ENCODE measurements around the gene RNF144A. TPM values are rescaled to one million over a fixed set of nuclear protein-coding genes. Genes with fewer than 3 reads are reported as not detected.
A peak's percentile ranks its signal among the peaks of the same experiment; 100 is the strongest.

Gene RNF144A
- total RNA-seq, 2 donors from 2014 or later, result 17.2 to 66.1 TPM

DNA sequence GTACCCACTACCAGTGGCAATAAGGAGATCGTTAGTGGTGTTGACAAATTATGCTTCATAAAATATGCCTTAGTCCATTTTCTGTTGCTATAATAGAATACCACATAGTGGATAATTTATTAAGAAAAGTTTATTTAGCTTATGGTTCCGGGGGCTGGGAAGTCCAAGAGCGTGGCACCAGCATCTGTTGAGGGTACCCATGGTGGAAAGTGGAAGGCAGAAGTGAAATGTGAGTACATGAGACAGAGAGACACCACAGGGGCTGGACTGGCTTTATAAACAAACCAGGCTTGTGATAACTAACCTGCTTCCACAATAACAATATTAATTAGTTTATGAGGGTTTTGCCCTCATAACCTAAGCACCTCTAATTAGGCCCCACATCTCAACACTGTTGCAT is 146.6 kb downstream of the RNF144A start:
- DNase-seq (ENCODE audit: low spot score) (no peak), ATAC-seq (no peak)
- peaks cover 12% of the 10 kb centered on the region for H3K36me3 Mint-ChIP-seq
- peaks cover 0 to 9% of the 10 kb centered on the region in 2 donors for H3K4me1 Mint-ChIP-seq (ENCODE audit: low read depth in 2 of 2)
- no peak overlapping the region for H3K4me3 Mint-ChIP-seq
- no peaks in the 10 kb centered on the region for H3K27me3 Mint-ChIP-seq
- H3K27ac Mint-ChIP-seq, result no peak overlapping the region
- peaks cover 7% of the 10 kb centered on the region for H3K9me3 Mint-ChIP-seq

DNA sequence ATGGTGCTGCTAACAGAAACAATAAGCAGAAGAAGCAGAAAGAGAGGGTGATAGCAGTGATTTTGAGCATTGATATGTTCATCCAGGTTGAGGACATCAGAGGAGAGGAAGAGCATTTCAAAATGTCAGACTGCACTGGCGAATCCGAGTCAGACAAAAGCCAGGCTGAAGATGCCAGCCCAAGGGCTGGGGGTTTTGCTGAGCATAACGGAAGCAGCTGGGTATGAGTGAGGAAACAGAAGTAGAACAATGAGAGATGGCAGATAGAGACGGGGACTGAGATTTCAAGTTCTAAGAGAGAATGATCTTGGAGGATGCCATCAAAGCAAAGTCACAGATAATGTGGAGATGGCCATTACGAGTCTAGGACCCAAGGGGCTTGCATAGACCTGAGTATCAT is 151.2 kb downstream of the RNF144A start:
- H3K4me3 Mint-ChIP-seq, result no peak overlapping the region
- peaks cover 2% of the 10 kb centered on the region for H3K36me3 Mint-ChIP-seq
- no peaks in the 10 kb centered on the region for H3K4me1 Mint-ChIP-seq (ENCODE audit: low read depth in 2 of 2)
- H3K9me3 Mint-ChIP-seq, result peaks cover 1% of the 10 kb centered on the region
- DNase-seq (ENCODE audit: low spot score), result no peak
- no peaks in the 10 kb centered on the region for H3K27me3 Mint-ChIP-seq
- H3K27ac Mint-ChIP-seq, result no peak overlapping the region
- ATAC-seq, result no peak

DNA sequence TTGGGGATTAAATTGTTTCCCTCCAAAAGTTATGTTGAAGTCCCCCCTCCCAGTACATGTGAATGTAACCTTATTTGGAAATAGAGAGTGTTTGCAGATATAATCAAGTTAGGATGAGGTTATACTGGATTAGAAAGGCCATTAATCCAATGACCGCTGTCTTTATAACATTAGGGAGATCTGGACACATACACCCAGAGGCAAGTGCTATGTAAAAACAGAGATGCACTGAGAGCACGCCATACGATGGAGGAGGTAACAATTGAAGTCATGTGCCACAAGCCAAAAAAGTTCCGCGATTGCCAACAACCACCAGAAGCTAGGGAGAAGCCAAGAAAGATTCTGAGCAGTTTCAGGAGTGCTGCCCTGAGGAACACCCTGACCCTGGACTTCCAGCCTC is 153.3 kb downstream of the RNF144A start:
- H3K4me1 Mint-ChIP-seq (ENCODE audit: low read depth in 2 of 2), result no peaks in the 10 kb centered on the region

DNA sequence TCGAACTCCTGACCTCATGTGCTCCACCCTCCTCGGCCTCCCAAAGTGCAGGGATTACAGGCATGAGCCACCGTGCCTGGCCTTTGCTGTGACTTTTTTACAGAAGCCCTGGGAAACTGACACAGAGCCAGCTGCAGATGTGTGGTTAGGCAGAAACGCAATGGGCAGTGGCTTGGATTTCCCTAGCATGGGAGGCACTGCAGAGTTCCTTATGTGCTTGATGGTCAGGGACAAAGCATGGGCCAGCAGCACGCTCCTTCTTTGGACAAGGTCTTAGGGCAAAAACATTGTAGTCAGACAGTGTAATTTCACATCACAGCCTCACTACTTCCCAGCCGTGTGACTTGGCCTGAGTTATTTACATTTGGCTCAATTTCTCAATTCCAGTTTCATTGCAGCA is 153.9 kb downstream of the RNF144A start:
- H3K27ac Mint-ChIP-seq, result no peak overlapping the region
- ATAC-seq (no peak), DNase-seq (ENCODE audit: low spot score) (no peak)
- no peaks in the 10 kb centered on the region for H3K27me3 Mint-ChIP-seq
- no peaks in the 10 kb centered on the region for H3K4me1 Mint-ChIP-seq (ENCODE audit: low read depth in 2 of 2)
- H3K4me3 Mint-ChIP-seq, result no peak overlapping the region
- H3K9me3 Mint-ChIP-seq, result no peaks in the 10 kb centered on the region
- H3K36me3 Mint-ChIP-seq, result no peaks in the 10 kb centered on the region

More for the DNA sequence above, 153.3 kb downstream of the RNF144A start:
- no peak overlapping the region for H3K27ac Mint-ChIP-seq
- no peaks in the 10 kb centered on the region for H3K27me3 Mint-ChIP-seq
- H3K4me3 Mint-ChIP-seq, result no peak overlapping the region
- DNase-seq (ENCODE audit: low spot score), result no peak
- no peak for ATAC-seq
- no peaks in the 10 kb centered on the region for H3K9me3 Mint-ChIP-seq
- no peaks in the 10 kb centered on the region for H3K36me3 Mint-ChIP-seq

DNA sequence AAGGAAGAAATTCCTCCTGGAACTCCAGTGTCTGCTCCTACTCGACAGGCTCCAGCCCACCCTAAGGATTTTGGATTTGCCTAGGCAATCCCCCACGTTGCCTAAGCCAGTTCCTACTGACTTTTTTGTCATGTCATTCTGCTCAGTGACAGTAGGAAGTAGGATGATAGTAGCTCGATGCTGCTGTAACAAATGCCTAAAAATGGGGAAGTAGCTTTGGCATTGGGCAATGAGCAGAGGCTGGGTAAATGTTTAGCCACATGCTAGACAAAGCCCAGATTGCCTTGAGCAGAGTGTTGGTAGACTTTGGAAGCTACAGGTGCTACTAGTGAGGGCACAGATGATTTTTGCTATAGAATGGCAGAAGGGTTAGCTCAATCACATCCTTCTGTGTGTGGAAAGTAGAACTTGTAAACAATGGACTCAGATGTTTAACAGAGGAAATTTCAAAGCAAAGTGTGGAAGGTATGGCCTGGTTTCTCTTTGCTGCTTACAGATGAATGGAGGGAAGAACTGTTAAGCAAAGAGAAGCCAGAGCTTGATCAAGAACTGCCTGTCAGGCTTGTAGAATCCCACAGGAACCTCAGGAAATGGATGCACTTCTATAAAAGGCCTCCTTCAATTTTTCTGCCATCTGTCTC is 154.8 kb downstream of the RNF144A start:
- Mint-ChIP-seq H3K4me1 (ENCODE audit: low read depth in 2 of 2) (no peaks in the 10 kb centered on the region), H3K9me3 (no peaks in the 10 kb centered on the region), H3K4me3 (no peak overlapping the region), H3K36me3 (no peaks in the 10 kb centered on the region), H3K27me3 (no peaks in the 10 kb centered on the region), H3K27ac (no peak overlapping the region)
- DNase-seq (ENCODE audit: low spot score), result no peak
- ATAC-seq, result no peak

DNA sequence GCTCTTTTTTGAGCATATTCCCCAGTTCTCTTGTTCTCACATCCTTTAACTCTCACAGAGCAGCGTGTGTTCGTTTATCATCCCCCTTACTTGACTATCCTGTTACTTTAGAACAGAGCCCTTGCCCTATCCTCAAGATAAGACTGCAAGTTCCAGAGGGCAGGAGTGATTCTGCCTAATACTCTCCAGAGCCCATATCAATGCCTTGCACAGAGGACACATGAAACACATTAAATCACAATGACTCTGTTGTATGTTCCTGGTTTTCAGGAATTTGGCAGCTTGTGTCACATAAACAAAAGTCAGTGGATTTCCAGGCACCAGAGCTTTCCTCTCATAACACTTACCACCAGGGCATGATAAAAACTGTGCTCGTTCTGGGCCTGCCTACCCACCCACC is 156.7 kb downstream of the RNF144A start:
- H3K4me1 Mint-ChIP-seq (ENCODE audit: low read depth in 2 of 2), result no peaks in the 10 kb centered on the region
- no peaks in the 10 kb centered on the region for H3K27me3 Mint-ChIP-seq
- no peaks in the 10 kb centered on the region for H3K36me3 Mint-ChIP-seq
- no peak overlapping the region for H3K27ac Mint-ChIP-seq
- ATAC-seq (no peak), DNase-seq (ENCODE audit: low spot score) (no peak)
- no peak overlapping the region for H3K4me3 Mint-ChIP-seq
- H3K9me3 Mint-ChIP-seq, result no peaks in the 10 kb centered on the region

DNA sequence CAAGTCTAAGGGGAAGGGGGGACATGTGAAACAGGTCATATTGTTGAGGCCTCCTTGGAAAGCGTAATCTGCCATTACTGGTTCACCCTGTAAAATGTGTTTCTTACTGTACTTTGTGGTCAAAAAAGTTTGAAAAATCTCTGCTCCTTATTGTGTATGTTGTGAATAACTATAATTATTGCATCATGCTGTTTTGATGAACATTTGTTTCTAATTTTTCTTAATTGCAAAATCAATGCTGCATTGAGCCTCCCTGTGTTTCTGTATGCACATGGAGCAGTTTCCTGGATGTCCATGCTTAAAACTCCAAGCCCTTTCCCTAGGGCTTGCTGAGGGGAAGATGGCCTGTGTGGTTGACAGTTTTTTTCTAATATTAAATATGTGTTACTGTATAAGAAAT is 158.6 kb downstream of the RNF144A start:
- no peaks in the 10 kb centered on the region for H3K36me3 Mint-ChIP-seq
- no peak for DNase-seq (ENCODE audit: low spot score)
- no peaks in the 10 kb centered on the region for H3K27me3 Mint-ChIP-seq
- ATAC-seq, result no peak
- H3K4me1 Mint-ChIP-seq (ENCODE audit: low read depth in 2 of 2), result no peaks in the 10 kb centered on the region
- no peaks in the 10 kb centered on the region for H3K9me3 Mint-ChIP-seq
- no peak overlapping the region for H3K27ac Mint-ChIP-seq
- H3K4me3 Mint-ChIP-seq, result no peak overlapping the region

DNA sequence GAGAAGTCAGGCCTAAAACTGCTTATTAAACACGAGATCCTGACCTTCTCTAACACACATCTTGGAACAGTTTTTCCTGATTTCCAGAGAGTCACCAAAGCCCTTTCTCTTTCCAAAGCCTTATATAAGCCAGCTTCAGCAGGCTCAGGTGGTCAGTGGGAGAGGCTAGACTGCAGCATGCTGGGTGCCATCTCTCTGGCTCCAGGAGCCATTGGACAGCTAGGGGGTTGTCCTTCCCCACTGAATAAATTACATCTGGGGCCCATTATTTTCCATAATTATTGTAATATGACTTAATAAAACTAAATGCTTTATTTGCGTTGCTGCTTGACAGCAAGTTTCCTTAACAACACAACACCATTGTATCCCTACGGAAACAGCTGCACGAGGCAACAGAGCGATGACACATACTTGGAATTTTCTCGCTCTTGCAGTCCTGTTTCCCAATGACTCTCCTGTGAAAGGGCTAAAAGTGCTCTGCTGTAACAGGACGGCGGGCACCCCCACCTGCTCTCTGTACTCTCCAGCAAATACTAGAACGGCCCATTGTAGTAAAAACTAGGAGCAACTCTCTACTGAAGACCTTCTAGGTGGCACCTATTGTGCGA is 160.6 kb downstream of the RNF144A start:
- H3K36me3 Mint-ChIP-seq, result no peaks in the 10 kb centered on the region
- H3K27me3 Mint-ChIP-seq, result no peaks in the 10 kb centered on the region
- H3K4me1 Mint-ChIP-seq (ENCODE audit: low read depth in 2 of 2), result no peaks in the 10 kb centered on the region
- no peak for DNase-seq (ENCODE audit: low spot score)
- no peak overlapping the region for H3K27ac Mint-ChIP-seq
- ATAC-seq, result no peak
- H3K9me3 Mint-ChIP-seq, result no peaks in the 10 kb centered on the region
- H3K4me3 Mint-ChIP-seq, result no peak overlapping the region

DNA sequence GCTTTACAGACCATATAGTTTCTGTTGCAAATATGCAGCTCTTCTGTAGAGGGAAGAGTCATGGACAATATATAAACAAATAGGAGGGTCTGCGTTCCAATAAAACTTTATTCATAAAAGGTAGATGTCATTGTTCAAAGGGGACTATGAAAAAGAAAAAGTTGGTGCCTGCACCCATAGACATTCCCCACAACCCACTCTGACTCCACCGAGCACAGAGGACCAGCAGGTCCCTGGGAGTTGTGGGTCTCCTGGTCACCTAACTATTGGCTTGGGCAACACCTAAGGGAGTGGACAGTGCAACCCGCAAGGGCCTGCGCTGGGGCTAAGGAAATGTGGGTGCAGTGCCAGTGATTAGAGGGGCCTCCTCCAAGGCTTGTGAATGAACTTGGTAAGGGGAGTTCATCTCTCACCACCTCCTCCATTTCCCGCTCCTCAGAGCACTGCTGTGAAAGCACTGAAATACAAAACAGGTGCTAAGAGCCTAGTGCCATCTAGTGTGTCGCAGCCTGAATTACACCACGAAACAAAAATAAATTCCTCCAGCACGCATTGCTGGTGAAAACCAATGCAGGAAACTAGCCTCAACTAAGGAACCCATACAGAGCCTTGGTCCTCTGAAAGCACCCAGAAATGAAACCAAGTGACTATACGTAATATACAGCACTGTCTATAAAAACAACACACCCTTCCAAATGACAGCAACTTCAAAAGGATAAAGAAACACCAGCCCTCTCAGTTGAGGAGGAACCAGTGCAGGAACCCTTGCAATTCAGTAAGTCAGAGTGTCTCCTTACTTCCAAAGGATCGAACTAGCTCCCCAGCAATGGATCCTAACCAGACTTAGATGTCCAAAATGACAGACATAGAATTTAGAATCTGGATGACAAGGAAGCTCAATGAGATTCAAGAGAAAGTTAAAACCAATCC is 166.6 kb downstream of the RNF144A start:
- H3K4me1 Mint-ChIP-seq (ENCODE audit: low read depth in 2 of 2), result no peaks in the 10 kb centered on the region
- peaks cover 9% of the 10 kb centered on the region for H3K36me3 Mint-ChIP-seq
- DNase-seq (ENCODE audit: low spot score) (no peak), ATAC-seq (peak in 1 of 2 donors; percentile 49)
- H3K27me3 Mint-ChIP-seq, result peaks cover 0 to 14% of the 10 kb centered on the region in 2 donors
- H3K27ac Mint-ChIP-seq, result no peak overlapping the region
- H3K4me3 Mint-ChIP-seq, result no peak overlapping the region
- H3K9me3 Mint-ChIP-seq, result peaks cover 4% of the 10 kb centered on the region

DNA sequence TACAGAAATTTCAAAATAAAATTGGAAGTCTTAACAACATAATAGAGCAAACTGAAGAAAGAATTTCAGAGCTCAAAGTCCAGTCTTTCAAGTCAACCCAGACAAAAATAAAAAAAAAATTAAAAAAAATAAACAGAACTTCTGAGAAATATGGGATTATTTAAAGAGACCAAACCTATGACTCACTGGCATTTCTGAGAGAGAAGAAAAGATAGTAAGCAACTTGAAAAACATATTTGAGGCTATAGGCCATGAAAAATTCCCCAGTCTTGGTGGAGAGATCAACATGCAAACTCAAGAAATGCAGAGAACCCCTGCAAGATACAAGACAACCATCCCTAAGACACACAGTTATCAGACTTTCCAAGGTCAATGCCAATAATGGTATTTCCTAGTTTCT is 167.4 kb downstream of the RNF144A start:
- ATAC-seq, result no peak
- Mint-ChIP-seq H3K36me3 (peaks cover 9% of the 10 kb centered on the region), H3K27me3 (peaks cover 0 to 14% of the 10 kb centered on the region in 2 donors), H3K4me3 (no peak overlapping the region), H3K9me3 (peaks cover 4% of the 10 kb centered on the region), H3K4me1 (ENCODE audit: low read depth in 2 of 2) (no peaks in the 10 kb centered on the region), H3K27ac (no peak overlapping the region)
- DNase-seq (ENCODE audit: low spot score), result no peak

DNA sequence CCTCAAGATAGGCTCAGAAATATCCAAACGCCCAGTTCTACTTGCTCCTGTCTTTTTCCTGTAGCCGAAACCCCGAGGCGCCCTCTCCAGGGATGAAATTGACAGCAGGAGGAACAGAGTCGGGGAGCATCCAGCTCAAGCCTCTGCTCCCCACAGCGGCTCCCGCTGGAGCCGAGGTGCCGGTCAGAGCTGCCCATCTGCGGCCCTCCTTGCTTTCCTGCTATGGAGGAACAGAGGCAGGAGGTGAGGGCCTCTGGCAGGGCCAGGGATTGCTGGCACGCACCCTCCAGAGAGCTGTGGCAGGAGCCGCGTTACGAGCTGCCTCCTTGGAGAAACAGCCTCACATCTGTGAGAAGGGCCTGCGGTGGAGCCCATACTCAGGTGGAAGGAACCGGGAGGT is 172.1 kb downstream of the RNF144A start:
- H3K27me3 Mint-ChIP-seq, result peaks cover 0 to 14% of the 10 kb centered on the region in 2 donors
- peaks cover 4% of the 10 kb centered on the region for H3K36me3 Mint-ChIP-seq
- DNase-seq (ENCODE audit: low spot score) (no peak), ATAC-seq (peak in 1 of 2 donors; percentile 6)
- no peaks in the 10 kb centered on the region for H3K4me1 Mint-ChIP-seq (ENCODE audit: low read depth in 2 of 2)
- no peaks in the 10 kb centered on the region for H3K9me3 Mint-ChIP-seq
- no peak overlapping the region for H3K4me3 Mint-ChIP-seq
- H3K27ac Mint-ChIP-seq, result no peak overlapping the region

DNA sequence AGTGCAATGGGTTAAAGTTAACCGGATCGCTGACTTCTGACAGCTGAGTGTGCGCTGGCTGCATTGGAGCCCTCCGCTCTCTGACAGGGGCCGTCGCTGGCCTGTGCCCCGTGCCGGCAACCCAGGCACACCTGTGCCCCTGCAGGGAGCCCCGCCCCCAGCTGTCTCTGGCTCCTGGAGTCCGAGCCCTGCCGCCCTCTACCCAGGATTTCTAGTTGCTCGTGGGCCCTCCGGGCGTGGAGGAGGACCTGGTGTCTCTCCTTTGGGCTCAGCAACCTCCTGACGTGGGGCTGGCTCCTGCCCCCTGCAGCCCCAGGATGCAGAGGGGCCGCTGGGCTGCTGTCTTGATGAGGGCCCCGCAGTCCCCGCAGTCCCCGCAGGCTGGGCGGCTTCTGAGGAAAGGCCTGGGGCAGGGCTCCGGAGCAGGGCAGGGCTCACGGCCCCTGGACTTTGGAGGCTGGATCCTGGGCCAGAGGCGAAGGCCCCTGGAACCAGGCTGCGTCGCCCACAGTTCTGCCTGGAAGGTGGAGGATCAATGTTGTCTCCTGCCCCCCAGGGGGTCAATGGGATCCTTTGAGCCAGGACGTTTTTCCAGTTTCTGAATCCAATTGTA is 172.8 kb downstream of the RNF144A start:
- H3K4me3 Mint-ChIP-seq, result no peak overlapping the region
- ATAC-seq (peak in 1 of 2 donors; percentile 31), DNase-seq (ENCODE audit: low spot score) (no peak)
- peaks cover 3% of the 10 kb centered on the region for H3K36me3 Mint-ChIP-seq
- no peaks in the 10 kb centered on the region for H3K9me3 Mint-ChIP-seq
- peaks cover 0 to 14% of the 10 kb centered on the region in 2 donors for H3K27me3 Mint-ChIP-seq
- H3K4me1 Mint-ChIP-seq (ENCODE audit: low read depth in 2 of 2), result no peaks in the 10 kb centered on the region
- H3K27ac Mint-ChIP-seq, result no peak overlapping the region

DNA sequence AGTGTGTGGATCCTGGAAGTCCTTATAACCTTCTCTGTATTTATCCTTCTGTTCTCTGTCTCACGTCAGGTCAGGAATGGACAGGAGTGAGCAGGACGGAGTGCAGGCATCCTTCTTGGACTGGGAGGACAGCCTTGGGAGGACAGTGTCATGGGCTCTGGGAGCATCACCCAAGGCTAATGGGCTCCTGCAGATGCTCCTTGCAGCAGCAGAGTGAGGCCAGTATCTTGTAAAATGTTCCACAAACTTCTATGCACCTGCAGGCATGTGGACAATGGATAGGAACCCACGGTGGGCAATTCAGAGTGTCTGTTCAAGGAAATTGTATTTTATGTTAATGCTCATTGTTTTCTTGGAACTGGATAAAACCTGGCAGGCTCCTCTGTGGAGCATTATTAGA is 176.2 kb downstream of the RNF144A start:
- Mint-ChIP-seq H3K4me3 (no peak overlapping the region), H3K4me1 (ENCODE audit: low read depth in 2 of 2) (peaks cover 5 to 10% of the 10 kb centered on the region in 2 donors), H3K27ac (no peak overlapping the region), H3K27me3 (no peaks in the 10 kb centered on the region), H3K36me3 (no peaks in the 10 kb centered on the region), H3K9me3 (no peaks in the 10 kb centered on the region)
- ATAC-seq (no peak), DNase-seq (ENCODE audit: low spot score) (no peak)

Measured in natural killer cell treated with Interleukin-12 subunit alpha and Interleukin-12 subunit beta and Interleukin-15 and Interleukin-18, amount 100 ng/mL, for 72 hours (primary cell).